Erythroblast (primary cell): Measurements from ENCODE around the gene PIGC.

Source experiments
- GATA1 ChIP-seq: IDR thresholded peaks from 2 replicates; pipeline ENCODE4 v1.6.1; 2011; ENCODE audit warnings: low read depth, mild to moderate bottlenecking, control low read depth, low read length, moderate library complexity
- POLR2A ChIP-seq: IDR thresholded peaks from 2 replicates; pipeline ENCODE4 v1.6.1; 2011; ENCODE audit warnings: mild to moderate bottlenecking, low read length

GRCh38 chr1:172393354-172393753 is 50.5 kb downstream of the PIGC start:
- TF ChIP-seq POLR2A (no peak), GATA1 (no peak)
